ENCODE results near the gene DIP2B. TPM values are rescaled to one million over a fixed set of nuclear protein-coding genes. Genes with fewer than 3 reads are reported as not detected.

The DIP2B gene
- total and polyA plus RNA-seq, 8 donors = 2.7 to 136 (median 8.9) TPM

DNA sequence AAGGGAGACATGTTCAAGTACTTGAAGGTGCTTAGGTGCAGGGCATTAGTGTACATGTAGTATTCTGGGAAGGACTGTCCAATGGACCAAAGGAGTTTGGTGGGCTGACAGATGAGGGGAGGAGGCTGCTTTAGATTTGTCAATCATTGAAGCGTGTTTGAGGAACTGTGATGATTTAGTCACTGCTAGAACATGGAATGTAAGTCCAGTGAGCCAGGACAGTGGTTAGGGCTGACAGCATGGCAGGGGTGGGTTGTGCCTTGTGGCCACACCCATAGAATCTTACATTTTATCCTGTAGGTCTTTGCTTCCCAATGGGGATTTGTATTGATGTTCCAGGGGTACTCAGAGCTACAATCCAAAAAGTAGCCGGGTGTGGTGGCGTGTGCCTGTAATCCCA is 24.6 kb downstream of the DIP2B start:
- peaks cover 30 to 65% (median 50%) of the 10 kb centered on the region in 4 donors for H3K4me1 ChIP-seq
- 93 to 97% (median 96%) methylated on average over 3 of the region's 3 CpGs for WGBS, 5 donors
- DNase-seq = no peak
- TF ChIP-seq, protein P1, sequence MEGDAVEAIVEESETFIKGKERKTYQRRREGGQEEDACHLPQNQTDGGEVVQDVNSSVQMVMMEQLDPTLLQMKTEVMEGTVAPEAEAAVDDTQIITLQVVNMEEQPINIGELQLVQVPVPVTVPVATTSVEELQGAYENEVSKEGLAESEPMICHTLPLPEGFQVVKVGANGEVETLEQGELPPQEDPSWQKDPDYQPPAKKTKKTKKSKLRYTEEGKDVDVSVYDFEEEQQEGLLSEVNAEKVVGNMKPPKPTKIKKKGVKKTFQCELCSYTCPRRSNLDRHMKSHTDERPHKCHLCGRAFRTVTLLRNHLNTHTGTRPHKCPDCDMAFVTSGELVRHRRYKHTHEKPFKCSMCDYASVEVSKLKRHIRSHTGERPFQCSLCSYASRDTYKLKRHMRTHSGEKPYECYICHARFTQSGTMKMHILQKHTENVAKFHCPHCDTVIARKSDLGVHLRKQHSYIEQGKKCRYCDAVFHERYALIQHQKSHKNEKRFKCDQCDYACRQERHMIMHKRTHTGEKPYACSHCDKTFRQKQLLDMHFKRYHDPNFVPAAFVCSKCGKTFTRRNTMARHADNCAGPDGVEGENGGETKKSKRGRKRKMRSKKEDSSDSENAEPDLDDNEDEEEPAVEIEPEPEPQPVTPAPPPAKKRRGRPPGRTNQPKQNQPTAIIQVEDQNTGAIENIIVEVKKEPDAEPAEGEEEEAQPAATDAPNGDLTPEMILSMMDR (IDR thresholded peaks at IDR 0.05) = no peak
- TF ChIP-seq POLR2AphosphoS5 (IDR thresholded peaks at IDR 0.05) (no peak), POLR2A (IDR thresholded peaks at IDR 0.05) (no peak), EP300 (IDR thresholded peaks at IDR 0.05) (no peak)
- intact Hi-C loops (cut with DNase I; ENCODE audit: low total_unique reads) = no loop called here
- H3K27me3 ChIP-seq = no peaks in the 10 kb centered on the region
- H3K9me3 ChIP-seq = no peaks in the 10 kb centered on the region
- no peak overlapping the region for H3K27ac ChIP-seq
- H3K36me3 ChIP-seq = no peaks in the 10 kb centered on the region
- no peak overlapping the region for H3K4me3 ChIP-seq

DNA sequence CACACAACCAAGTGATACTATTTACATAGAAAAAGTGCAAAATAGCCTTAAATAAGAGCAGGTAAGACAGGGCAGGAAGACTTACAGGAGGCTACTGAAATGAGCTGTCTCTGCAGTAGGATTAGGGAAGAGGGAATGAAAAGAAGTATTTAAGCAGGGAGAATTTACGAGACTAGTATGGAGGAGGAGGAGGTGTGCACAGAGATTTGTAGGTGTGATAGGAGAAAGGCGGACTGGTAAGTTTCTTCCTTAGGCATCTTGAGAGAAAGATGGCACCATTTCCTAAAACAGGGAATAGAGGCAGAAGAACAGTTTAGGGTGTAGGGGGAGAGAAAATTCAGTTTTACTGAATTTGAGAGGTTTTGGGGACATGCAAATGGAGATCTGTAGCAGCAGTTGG is 25.7 kb downstream of the DIP2B start:
- H3K36me3 ChIP-seq = no peaks in the 10 kb centered on the region
- WGBS, 5 donors = 92 to 96% (median 94%) methylated on average over 2 of the region's 2 CpGs
- H3K9me3 ChIP-seq = no peaks in the 10 kb centered on the region
- H3K27ac ChIP-seq = no peak overlapping the region
- TF ChIP-seq EP300 (IDR thresholded peaks at IDR 0.05) (no peak), POLR2AphosphoS5 (IDR thresholded peaks at IDR 0.05) (no peak), POLR2A (IDR thresholded peaks at IDR 0.05) (no peak)
- TF ChIP-seq, protein P1 (IDR thresholded peaks at IDR 0.05) = no peak
- no peak for DNase-seq
- H3K4me3 ChIP-seq = no peak overlapping the region
- H3K27me3 ChIP-seq = no peaks in the 10 kb centered on the region
- peaks cover 30 to 69% (median 49%) of the 10 kb centered on the region in 4 donors for H3K4me1 ChIP-seq
- intact Hi-C loops (cut with DNase I; ENCODE audit: low total_unique reads) = no loop called here

DNA sequence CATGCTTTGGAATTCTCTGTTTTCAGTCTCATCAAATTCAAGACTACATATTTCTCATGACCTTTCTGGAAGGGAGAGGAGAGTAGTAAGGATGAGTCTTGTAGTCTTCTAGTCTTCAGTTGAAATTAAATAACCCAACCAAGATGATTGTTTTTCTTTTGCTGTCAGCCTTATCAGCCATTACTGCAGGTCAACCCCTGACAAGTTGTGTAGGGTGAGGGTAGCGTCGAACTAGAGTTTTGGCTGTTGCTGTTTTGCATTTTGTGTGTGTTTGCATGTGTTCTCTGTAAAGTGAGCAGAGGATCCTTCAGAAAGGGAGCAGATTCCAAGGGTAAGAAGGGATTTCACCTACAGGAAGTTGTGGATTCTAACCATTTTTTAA is 28.4 kb downstream of the DIP2B start:
- peaks cover 19 to 60% (median 28%) of the 10 kb centered on the region in 4 donors for H3K4me1 ChIP-seq
- H3K4me3 ChIP-seq = no peak overlapping the region
- peak overlapping the region in 4 of 5 donors; percentile 61 to 87 (median 73) for H3K27ac ChIP-seq
- no peaks in the 10 kb centered on the region for H3K27me3 ChIP-seq
- no peaks in the 10 kb centered on the region for H3K9me3 ChIP-seq
- no peaks in the 10 kb centered on the region for H3K36me3 ChIP-seq
- DNase-seq = no peak
- TF ChIP-seq POLR2AphosphoS5 (IDR thresholded peaks at IDR 0.05) (no peak), EP300 (IDR thresholded peaks at IDR 0.05) (no peak), POLR2A (IDR thresholded peaks at IDR 0.05) (no peak)
- TF ChIP-seq, protein P1 (IDR thresholded peaks at IDR 0.05) = no peak
- intact Hi-C loops (cut with DNase I; ENCODE audit: low total_unique reads) = no loop called here
- WGBS, 5 donors = 61 to 78% (median 69%) methylated on average over 2 of the region's 2 CpGs

DNA sequence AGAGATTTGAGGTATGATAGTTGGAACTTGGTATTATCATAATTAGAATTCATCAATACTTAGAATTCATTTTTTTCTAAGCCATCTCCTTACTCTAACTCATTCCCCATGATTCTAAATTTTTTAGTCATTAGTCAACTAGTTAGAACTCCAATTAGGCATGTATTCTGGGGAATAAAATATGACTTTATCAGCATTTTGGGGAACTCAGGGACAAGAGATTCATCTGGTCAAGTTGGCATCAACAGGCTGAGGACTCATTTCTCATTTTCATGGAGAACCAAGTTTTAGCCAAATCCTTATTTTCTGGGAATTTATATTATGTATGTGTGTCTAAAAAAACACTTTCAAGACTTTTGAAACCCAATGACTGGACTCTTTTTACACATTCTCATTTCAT is 29.2 kb downstream of the DIP2B start:
- Histone ChIP-seq H3K27me3 (no peaks in the 10 kb centered on the region), H3K4me1 (peaks cover 19 to 60% (median 24%) of the 10 kb centered on the region in 4 donors), H3K9me3 (no peaks in the 10 kb centered on the region), H3K4me3 (no peak overlapping the region), H3K36me3 (no peaks in the 10 kb centered on the region), H3K27ac (peak overlapping the region in 1 of 5 donors; percentile 87)
- intact Hi-C loops (cut with DNase I; ENCODE audit: low total_unique reads) = no loop called here
- no peak for DNase-seq
- TF ChIP-seq, protein P1 (IDR thresholded peaks at IDR 0.05) = no peak
- TF ChIP-seq POLR2A (IDR thresholded peaks at IDR 0.05) (no peak), POLR2AphosphoS5 (IDR thresholded peaks at IDR 0.05) (no peak)

Measured in stomach (tissue), 9 donors.